NCI-H446 treated with DMSO at 0.1 percent for 48 hours (cell line): Measurements from ENCODE around the gene ZNF678.

Experiments
- DNase-seq: peaks from one replicate; lab custom pipeline; 2025; lab: John Stamatoyannopoulos, UW

Gene ZNF678

GRCh38 chr1:227718932-227719331 is 155.6 kb downstream of the ZNF678 start:
- DNase-seq: no peak

GRCh38 chr1:227723474-227723873 is 160.1 kb downstream of the ZNF678 start:
- DNase-seq: no peak

GRCh38 chr1:227725046-227725445 is 161.7 kb downstream of the ZNF678 start:
- no peak for DNase-seq

- no peak for DNase-seq
Measured at GRCh38 chr1:227726318-227726717, 163.0 kb downstream of the ZNF678 start.
